Neural cell (in vitro differentiated cells): ENCODE measurements around the gene CCDC68. TPM values are rescaled to one million over a fixed set of nuclear protein-coding genes. Genes with fewer than 3 reads are reported as not detected.

Experiments
- H2AFZ ChIP-seq: fragments of 200-600, 300-800 bp; sonication (generic), shearing (Covaris generic); 2 replicates; pipeline ENCODE4 v1.6.0; 2014; ENCODE audit warnings: low read depth, mild to moderate bottlenecking, antibody characterized with exemption, low read length, moderate library complexity
- H3F3A ChIP-seq: fragments of 200-600 bp; shearing (Covaris generic); 2 replicates; pipeline ENCODE4 v1.6.1; 2016; ENCODE audit warnings: mild to moderate bottlenecking, moderate library complexity, mixed read lengths, antibody characterized with exemption, low read length; ENCODE audit not compliant: insufficient read depth, poor library complexity, severe bottlenecking
- H3K27ac ChIP-seq: fragments of 200-600, 300-800 bp; sonication (generic), shearing (Covaris generic); 2 replicates; pipeline ENCODE4 v1.5.1; 2014; ENCODE audit warnings: mild to moderate bottlenecking, low read length, moderate library complexity
- H3K27me3 ChIP-seq: fragments of 300-800, 200-600 bp; sonication (generic), shearing (Covaris generic); 2 replicates; pipeline ENCODE4 v1.6.0; 2014; ENCODE audit warnings: mild to moderate bottlenecking, low read depth, low read length, moderate library complexity; ENCODE audit not compliant: insufficient read depth
- H3K36me3 ChIP-seq: fragments of 300-800, 200-600 bp; sonication (generic), shearing (Covaris generic); 2 replicates; pipeline ENCODE4 v1.5.1; 2014; ENCODE audit warnings: mild to moderate bottlenecking, antibody characterized with exemption, low read length, moderate library complexity; ENCODE audit not compliant: insufficient read depth
- H3K4me2 ChIP-seq: fragments of 300-800, 200-600 bp; sonication (generic), shearing (Covaris generic); 2 replicates; pipeline ENCODE4 v1.6.0; 2014; ENCODE audit warnings: mild to moderate bottlenecking, low read length
- H3K4me3 ChIP-seq: fragments of 300-800, 200-600 bp; sonication (generic), shearing (Covaris generic); 2 replicates; pipeline ENCODE4 v1.5.1; 2014; ENCODE audit warnings: mild to moderate bottlenecking, low read length, moderate library complexity
- H3K79me2 ChIP-seq: fragments of 200-600 bp; shearing (Covaris generic); replicated peaks from 2 replicates; pipeline ENCODE4 v1.6.0; 2014; ENCODE audit warnings: mild to moderate bottlenecking, low read length, moderate library complexity; ENCODE audit not compliant: insufficient read depth
- H3K9ac ChIP-seq: fragments of 300-800, 200-600 bp; sonication (generic), shearing (Covaris generic); 2 replicates; pipeline ENCODE4 v1.6.1; 2016; ENCODE audit warnings: mild to moderate bottlenecking, low read length, mixed read lengths
- H3K9me2 ChIP-seq: fragments of 200-600 bp; shearing (Covaris generic); 2 replicates; pipeline ENCODE4 v1.6.1; 2016; ENCODE audit warnings: mild to moderate bottlenecking, low read length, mixed read lengths; ENCODE audit not compliant: insufficient read depth
- H3K9me3 ChIP-seq: fragments of 200-600, 300-800 bp; sonication (generic), shearing (Covaris generic); 2 replicates; pipeline ENCODE4 v1.6.1; 2016; ENCODE audit warnings: mild to moderate bottlenecking, mixed run types, low read length, moderate library complexity, mixed read lengths
- H4K20me1 ChIP-seq: fragments of 200-600 bp; shearing (Covaris generic); 2 replicates; pipeline ENCODE4 v1.6.1; 2016; ENCODE audit warnings: mild to moderate bottlenecking, mixed run types; ENCODE audit not compliant: insufficient read depth
- CTCF ChIP-seq: fragments of 450-650 bp; IDR thresholded peaks from 2 replicates; pipeline ENCODE4 v1.5.1; 2014; ENCODE audit warnings: antibody characterized with exemption, mild to moderate bottlenecking, moderate library complexity; ENCODE audit not compliant: poor library complexity, severe bottlenecking
- EP300 ChIP-seq: fragments of 450-650 bp; conservative IDR thresholded peaks from 2 replicates; pipeline ENCODE4 v1.6.1; 2014; ENCODE audit warnings: antibody characterized with exemption, mild to moderate bottlenecking, moderate library complexity; ENCODE audit not compliant: poor library complexity, severe bottlenecking
- EZH2 ChIP-seq: fragments of 200-600, 300-800 bp; shearing (Covaris generic), sonication (generic); IDR thresholded peaks from 2 replicates; pipeline ENCODE4 v1.6.1; 2014; ENCODE audit warnings: antibody characterized with exemption, low read length, borderline replicate concordance, mild to moderate bottlenecking; ENCODE audit not compliant: insufficient read depth, poor library complexity, severe bottlenecking
- MXI1 ChIP-seq: fragments of 450-650 bp; conservative IDR thresholded peaks from 2 replicates; pipeline ENCODE4 v1.6.1; 2014; ENCODE audit warnings: antibody characterized with exemption, mild to moderate bottlenecking; ENCODE audit not compliant: poor library complexity, severe bottlenecking
- POLR2AphosphoS5 ChIP-seq: IDR thresholded peaks from 2 replicates; pipeline ENCODE4 v1.6.1; 2012
- RAD21 ChIP-seq: fragments of 450-650 bp; conservative IDR thresholded peaks from 2 replicates; pipeline ENCODE4 v1.6.1; 2014; ENCODE audit warnings: antibody characterized with exemption, mild to moderate bottlenecking, moderate library complexity
- REST ChIP-seq: IDR thresholded peaks from 2 replicates; pipeline ENCODE4 v1.6.1; 2012; ENCODE audit warnings: borderline replicate concordance
- SMC3 ChIP-seq: fragments of 450-650 bp; conservative IDR thresholded peaks from 2 replicates; pipeline ENCODE4 v1.6.1; 2014; ENCODE audit warnings: antibody characterized with exemption, mild to moderate bottlenecking, moderate library complexity; ENCODE audit not compliant: poor library complexity
- TAF1 ChIP-seq: IDR thresholded peaks from 2 replicates; pipeline ENCODE4 v1.6.1; 2012; ENCODE audit warnings: low read depth
- polyA plus RNA-seq: library from polyadenylated mRNA; depleted of rRNA; stranded (reverse); fragments of >200 nt; gene quantifications from 2 replicates; pipeline ENCODE4 v1.2.3, GENCODE V29; 2014

CCDC68 gene
- polyA plus RNA-seq, 1 donor from 2014 or later = 0.30 TPM

GRCh38 chr18:54873884-54874255 is 85.4 kb downstream of the CCDC68 start:
- Histone ChIP-seq H3K27ac (no peak overlapping the region), H3K36me3 (no peaks in the 10 kb centered on the region), H3K9me3 (no peaks in the 10 kb centered on the region), H3K79me2 (no peaks in the 10 kb centered on the region), H4K20me1 (no peaks in the 10 kb centered on the region), H3F3A (no peaks in the 10 kb centered on the region), H3K4me3 (no peak overlapping the region), H2AFZ (no peak overlapping the region), H3K4me2 (no peak overlapping the region), H3K27me3 (no peaks in the 10 kb centered on the region), H3K9me2 (no peaks in the 10 kb centered on the region), H3K9ac (no peak overlapping the region)
- no peak for TF ChIP-seq SMC3
- TF ChIP-seq EZH2 = no peak

- Histone ChIP-seq H3K36me3 (no peaks in the 10 kb centered on the region), H4K20me1 (no peaks in the 10 kb centered on the region), H3K4me3 (no peak overlapping the region), H3K79me2 (no peaks in the 10 kb centered on the region), H3K4me2 (no peak overlapping the region), H3F3A (no peaks in the 10 kb centered on the region), H2AFZ (no peak overlapping the region), H3K9me3 (no peaks in the 10 kb centered on the region), H3K9me2 (no peaks in the 10 kb centered on the region), H3K27me3 (no peaks in the 10 kb centered on the region), H3K27ac (no peak overlapping the region), H3K9ac (no peak overlapping the region)
- TF ChIP-seq MXI1 (no peak), POLR2AphosphoS5 (no peak), TAF1 (no peak), EP300 (no peak), RAD21 (no peak), EZH2 (no peak), SMC3 (no peak), CTCF (no peak), REST (no peak)
Measured at GRCh38 chr18:54872681-54873080, 86.6 kb downstream of the CCDC68 start.

GRCh38 chr18:54871231-54871630 is 88.0 kb downstream of the CCDC68 start:
- H3K27ac ChIP-seq = no peak overlapping the region
- no peaks in the 10 kb centered on the region for H4K20me1 ChIP-seq
- no peaks in the 10 kb centered on the region for H3F3A ChIP-seq
- no peaks in the 10 kb centered on the region for H3K36me3 ChIP-seq
- H3K9me3 ChIP-seq = no peaks in the 10 kb centered on the region
- TF ChIP-seq CTCF (no peak), POLR2AphosphoS5 (no peak), RAD21 (no peak), TAF1 (no peak), REST (no peak), EZH2 (no peak), SMC3 (no peak), EP300 (no peak), MXI1 (no peak)
- H3K27me3 ChIP-seq = no peaks in the 10 kb centered on the region
- H3K9ac ChIP-seq = no peak overlapping the region
- no peaks in the 10 kb centered on the region for H3K79me2 ChIP-seq
- no peaks in the 10 kb centered on the region for H3K9me2 ChIP-seq
- H3K4me2 ChIP-seq = no peak overlapping the region
- no peak overlapping the region for H2AFZ ChIP-seq
- H3K4me3 ChIP-seq = no peak overlapping the region
